HEK293 (cell line): Measurements from ENCODE around the gene NT5DC4.

Experiments
- CTCF ChIA-PET: fragments of 350-600 bp; formaldehyde crosslinking; extraction: SDS; loops from one replicate; lab custom pipeline; 2021; ENCODE audit warnings: antibody characterized with exemption; lab: Yijun Ruan, JAX
- POLR2A ChIA-PET: fragments of 300-600 bp; formaldehyde crosslinking; extraction: SDS; loops from one replicate; lab custom pipeline; 2020; ENCODE audit warnings: antibody characterized with exemption, inconsistent platforms; lab: Yijun Ruan, JAX
- H3K27ac ChIP-seq: fragments of 200-500 bp; sonication (Bioruptor generic); 2 replicates; pipeline ENCODE4 v1.5.1; 2014; ENCODE audit warnings: low read depth, low read length, control low read depth, inconsistent platforms; ENCODE audit errors: extremely low read depth
- H3K36me3 ChIP-seq, 2 experiments: fragments of 200-500 bp in 1 of 2; sonication (Bioruptor generic) in 1 of 2; 1 replicate in 1 of 2; 2 replicates in 1 of 2; pipeline ENCODE4 v1.5.1; 2014 to 2017; ENCODE audit warnings: inconsistent platforms in 2 of 2, low read length in 2 of 2; ENCODE audit not compliant: control insufficient read depth in 2 of 2, insufficient read depth in 1 of 2
- H3K4me1 ChIP-seq: fragments of 200-500 bp; sonication (Bioruptor generic); 2 replicates; pipeline ENCODE4 v1.5.1; 2014; ENCODE audit warnings: mild to moderate bottlenecking, low read length, inconsistent platforms; ENCODE audit not compliant: control insufficient read depth, insufficient read depth
- H3K4me3 ChIP-seq: 2 replicates; pipeline ENCODE4 v1.5.1; 2011; ENCODE audit warnings: low read depth, mild to moderate bottlenecking, control low read depth, low read length, moderate library complexity
- H3K9me3 ChIP-seq: fragments of 200-500 bp; sonication (Bioruptor generic); 2 replicates; pipeline ENCODE4 v1.5.1; 2014; ENCODE audit warnings: low read depth, low read length, inconsistent platforms; ENCODE audit not compliant: control insufficient read depth, insufficient read depth
- ELK4 ChIP-seq: IDR thresholded peaks from 2 replicates; pipeline ENCODE4 v1.6.1; 2011; ENCODE audit warnings: mild to moderate bottlenecking, low read depth, low read length, borderline replicate concordance
- HOXA7 ChIP-seq: sonication (generic); formaldehyde crosslinking; IDR thresholded peaks from 2 replicates; pipeline ENCODE4 v1.8.1; 2022; ENCODE audit warnings: missing genetic modification reagents, borderline replicate concordance
- PATZ1 ChIP-seq: fragments of 450-650 bp; formaldehyde crosslinking; IDR thresholded peaks from 2 replicates; pipeline ENCODE4 v1.5.1; 2016; ENCODE audit warnings: missing biosample characterization, missing genetic modification characterization
- ZBTB10 ChIP-seq: fragments of 450-650 bp; formaldehyde crosslinking; IDR thresholded peaks from 2 replicates; pipeline ENCODE4 v1.5.1; 2016; ENCODE audit warnings: missing biosample characterization, missing genetic modification characterization
- ZBTB20 ChIP-seq: fragments of 450-650 bp; formaldehyde crosslinking; IDR thresholded peaks from 2 replicates; pipeline ENCODE4 v1.5.1; 2016; ENCODE audit warnings: missing biosample characterization, missing genetic modification characterization
- ZFHX2 ChIP-seq: fragments of 450-650 bp; formaldehyde crosslinking; conservative IDR thresholded peaks from 2 replicates; pipeline ENCODE4 v1.5.1; 2016; ENCODE audit warnings: missing biosample characterization, missing genetic modification characterization
- ZNF132 ChIP-seq: fragments of 450-650 bp; formaldehyde crosslinking; IDR thresholded peaks from 2 replicates; pipeline ENCODE4 v1.5.1; 2017; ENCODE audit warnings: missing biosample characterization, missing genetic modification characterization, borderline replicate concordance
- ZNF37A ChIP-seq: fragments of 450-650 bp; IDR thresholded peaks from 2 replicates; pipeline ENCODE4 v1.5.1; 2018; ENCODE audit warnings: missing biosample characterization, missing genetic modification characterization
- ZNF48 ChIP-seq: fragments of 450-650 bp; formaldehyde crosslinking; IDR thresholded peaks from 2 replicates; pipeline ENCODE4 v1.5.1; 2016; ENCODE audit warnings: missing biosample characterization, missing genetic modification characterization
- ZNF544 ChIP-seq: fragments of 450-650 bp; formaldehyde crosslinking; IDR thresholded peaks from 2 replicates; pipeline ENCODE4 v1.5.0; 2017; ENCODE audit warnings: missing biosample characterization, missing genetic modification characterization
- ZNF580 ChIP-seq: fragments of 450-650 bp; formaldehyde crosslinking; IDR thresholded peaks from 2 replicates; pipeline ENCODE4 v1.5.1; 2016; ENCODE audit warnings: missing biosample characterization, missing genetic modification characterization
- ZNF585B ChIP-seq: fragments of 450-650 bp; formaldehyde crosslinking; IDR thresholded peaks from 2 replicates; pipeline ENCODE4 v1.5.1; 2016; ENCODE audit warnings: missing biosample characterization, missing genetic modification characterization
- ZNF623 ChIP-seq: fragments of 450-650 bp; formaldehyde crosslinking; IDR thresholded peaks from 2 replicates; pipeline ENCODE4 v1.5.1; 2016; ENCODE audit warnings: missing biosample characterization, missing genetic modification characterization
- ZNF692 ChIP-seq: fragments of 450-650 bp; formaldehyde crosslinking; IDR thresholded peaks from 2 replicates; pipeline ENCODE4 v1.5.1; 2016; ENCODE audit warnings: missing biosample characterization, missing genetic modification characterization
- ZNF747 ChIP-seq: fragments of 450-650 bp; formaldehyde crosslinking; IDR thresholded peaks from 2 replicates; pipeline ENCODE4 v1.5.1; 2016; ENCODE audit warnings: missing biosample characterization, missing genetic modification characterization
- ZNF768 ChIP-seq: fragments of 450-650 bp; formaldehyde crosslinking; IDR thresholded peaks from 2 replicates; pipeline ENCODE4 v1.5.1; 2018; ENCODE audit warnings: missing biosample characterization, mild to moderate bottlenecking, missing genetic modification characterization
- ZSCAN5A ChIP-seq: fragments of 450-650 bp; formaldehyde crosslinking; IDR thresholded peaks from 2 replicates; pipeline ENCODE4 v1.5.1; 2016; ENCODE audit warnings: missing biosample characterization, missing genetic modification characterization
- ZXDB ChIP-seq: fragments of 450-650 bp; formaldehyde crosslinking; IDR thresholded peaks from 2 replicates; pipeline ENCODE4 v1.5.1; 2016; ENCODE audit warnings: missing biosample characterization, missing genetic modification characterization

The NT5DC4 gene

GRCh38 chr2:112709703-112710102 lies 11.1 kb upstream of the NT5DC4 start:
- Histone ChIP-seq H3K27ac (no peak overlapping the region), H3K4me1 (no peaks in the 10 kb centered on the region), H3K4me3 (no peak overlapping the region), H3K36me3 (no peaks in the 10 kb centered on the region), H3K9me3 (no peaks in the 10 kb centered on the region)
- TF ChIP-seq ZNF585B (tag by site-specific recombination) = no peak
- TF ChIP-seq ZBTB20 (tag by site-specific recombination) = no peak
- no peak for TF ChIP-seq ZNF37A (tag by site-specific recombination)
- no peak for TF ChIP-seq ZNF580
- no peak for TF ChIP-seq ZSCAN5A
- TF ChIP-seq ZNF623 (tag by site-specific recombination) = no peak
- TF ChIP-seq ZNF768 (tag by site-specific recombination) = no peak
- TF ChIP-seq ZNF692 (tag by site-specific recombination) = no peak
- TF ChIP-seq ZNF48 (tag by site-specific recombination) = no peak
- TF ChIP-seq ZFHX2 (tag by site-specific recombination) = no peak
- no peak for TF ChIP-seq ZNF544 (tag by site-specific recombination)
- POLR2A ChIA-PET = no interaction called here
- CTCF ChIA-PET = interaction anchor here (0.6 to 8.0 kb wide), 3 partner anchors 17 to 109 kb away, joined by 3 to 58 read pairs (median 4); no protein-coding TSS in a partner anchor

- no peaks in the 10 kb centered on the region for H3K9me3 ChIP-seq
- H3K27ac ChIP-seq = no peak overlapping the region
- no peak overlapping the region for H3K4me3 ChIP-seq
- no peaks in the 10 kb centered on the region for H3K36me3 ChIP-seq
- ChIA-PET POLR2A (no interaction called here), CTCF (interaction anchor here (3.1 kb wide), 1 partner anchor 15 kb away, joined by 18 read pairs; no protein-coding TSS in a partner anchor)
- H3K4me1 ChIP-seq = no peaks in the 10 kb centered on the region
- TF ChIP-seq ZSCAN5A = no peak
- no peak for TF ChIP-seq PATZ1 (tag by site-specific recombination)
- no peak for TF ChIP-seq ZNF747
- TF ChIP-seq, all 188 proteins: peak for 0
Observed at GRCh38 chr2:112710956-112711750, 9.7 kb upstream of the NT5DC4 start.

GRCh38 chr2:112712465-112712864 lies 8.4 kb upstream of the NT5DC4 start:
- POLR2A ChIA-PET = no interaction called here
- no peak overlapping the region for H3K27ac ChIP-seq
- H3K4me3 ChIP-seq = no peak overlapping the region
- H3K36me3 ChIP-seq = no peaks in the 10 kb centered on the region
- no peaks in the 10 kb centered on the region for H3K9me3 ChIP-seq
- CTCF ChIA-PET = interaction anchor here (1.1 to 3.1 kb wide), 3 partner anchors 14 to 228 kb away, joined by 3 to 18 read pairs (median 5); no protein-coding TSS in a partner anchor
- no peaks in the 10 kb centered on the region for H3K4me1 ChIP-seq
- TF ChIP-seq ZBTB10 (no peak), ZXDB (tag by site-specific recombination) (no peak), ZNF132 (no peak), HOXA7 (no peak), ELK4 (no peak)
